Endometrial microvascular endothelial cells (primary cell): ENCODE results near the gene P2RX1. TPM values are rescaled to one million over a fixed set of nuclear protein-coding genes. Genes with fewer than 3 reads are reported as not detected.

Experiments used
- in situ Hi-C: cut with HindIII; loops from 2 replicates; pipeline ENCODE4 v1.10.0; 2017; ENCODE audit warnings: low sequenced_read_pairs, low pct_unique_long_range_greater_than_20kb; ENCODE audit errors: inconsistent ontology term
- total RNA-seq: library from RNA; depleted of rRNA; stranded (reverse); fragments of >200 nt; gene quantifications from one replicate; pipeline ENCODE4 v1.2.3, GENCODE V29; 2015; ENCODE audit errors: inconsistent ontology term

Gene P2RX1
- total RNA-seq, 1 donor from 2014 or later: not detected

DNA sequence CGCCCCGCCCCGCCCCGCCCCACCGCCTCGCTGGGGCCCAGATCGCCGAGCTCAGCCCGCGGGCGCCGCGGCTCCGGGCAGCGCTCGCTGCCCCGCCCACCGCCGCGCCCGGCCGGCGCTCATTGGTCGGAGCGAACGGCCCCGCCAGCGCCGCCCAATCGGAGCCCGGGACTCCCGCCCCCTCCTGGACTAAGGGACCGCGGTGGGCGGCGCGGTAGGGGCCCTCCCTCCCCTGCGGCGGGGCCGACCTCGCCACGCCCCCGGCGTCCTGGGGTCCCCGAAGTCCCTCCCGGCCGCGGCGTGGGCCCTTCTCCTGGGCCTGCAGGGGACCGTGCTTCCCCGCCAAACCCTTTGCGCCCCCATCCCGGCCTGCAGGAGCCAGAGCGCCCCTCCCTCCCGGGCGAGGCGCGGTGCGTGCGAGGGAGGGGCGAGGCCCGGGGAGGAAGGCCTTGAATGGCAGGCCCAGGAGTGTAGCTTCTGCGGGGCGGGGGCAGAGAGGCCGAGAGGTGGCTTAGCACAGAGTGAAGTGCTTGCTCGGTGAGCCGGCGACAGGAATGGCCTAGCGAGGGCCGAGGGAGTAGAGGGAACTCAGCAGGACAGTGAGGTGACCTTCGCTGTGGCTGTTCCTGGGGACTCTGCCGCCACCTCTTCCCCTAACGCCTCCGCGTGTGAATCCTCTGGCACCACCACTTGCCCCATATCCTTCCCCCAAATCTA lies 23.1 kb downstream of the P2RX1 start, which contains the start of gene CAMKK1:
TSS of gene CAMKK1 (minus strand) at position 51 of the 717 bp plus-strand sequence. CDS start 7,366 bp downstream, outside the sequence.
- in situ Hi-C loops: no loop called here

DNA sequence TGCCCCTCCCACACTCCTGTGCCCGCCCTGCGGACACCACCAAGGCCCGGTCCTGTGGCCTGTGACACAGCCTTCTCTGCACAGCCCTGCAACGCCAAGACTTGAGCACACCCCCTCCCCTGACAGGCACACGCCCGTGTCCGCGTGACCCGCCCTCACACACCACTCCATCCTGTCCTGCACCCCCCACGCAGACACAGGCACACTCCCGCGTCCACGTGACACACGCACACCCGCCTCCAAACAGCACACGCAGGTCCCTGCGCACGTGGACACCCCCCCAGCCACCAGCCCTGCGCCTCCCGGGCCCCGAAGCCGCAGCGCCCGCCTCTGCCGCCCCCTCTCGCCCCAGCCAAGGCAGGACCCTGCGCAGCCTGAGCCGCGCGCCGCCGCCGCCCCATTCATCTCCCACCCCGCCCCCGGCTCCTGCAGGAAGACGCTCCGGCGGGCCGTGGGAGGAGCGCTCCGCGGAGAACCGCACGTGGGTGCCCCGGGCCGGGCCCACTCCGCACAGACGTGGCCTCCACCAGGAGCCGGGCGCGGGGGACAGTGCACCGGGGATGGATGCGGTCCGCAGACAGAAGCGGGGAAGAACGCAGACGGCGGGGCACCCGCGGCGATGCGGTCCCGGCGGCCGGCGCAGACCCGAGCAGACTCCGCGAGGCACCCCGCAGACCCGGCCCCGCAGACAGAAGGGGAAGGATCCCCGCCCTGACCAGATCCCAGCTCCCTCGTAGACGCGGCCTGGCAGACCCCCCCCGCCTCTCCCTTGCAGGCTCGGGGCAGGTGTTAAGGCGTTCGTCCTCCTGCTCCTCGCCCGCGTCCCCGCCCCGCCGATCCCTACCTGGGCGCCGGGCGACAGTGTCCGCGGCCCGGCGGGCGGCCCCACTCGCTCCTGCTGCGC lies 23.9 kb downstream of the P2RX1 start:
- in situ Hi-C loops: no loop called here

- in situ Hi-C loops: no loop called here
These were observed 24.6 kb downstream of the P2RX1 start for GRCh38 chr17:3891626-3892094.

- in situ Hi-C loops: no loop called here
These were observed 25.4 kb downstream of the P2RX1 start for GRCh38 chr17:3890878-3891219.

DNA sequence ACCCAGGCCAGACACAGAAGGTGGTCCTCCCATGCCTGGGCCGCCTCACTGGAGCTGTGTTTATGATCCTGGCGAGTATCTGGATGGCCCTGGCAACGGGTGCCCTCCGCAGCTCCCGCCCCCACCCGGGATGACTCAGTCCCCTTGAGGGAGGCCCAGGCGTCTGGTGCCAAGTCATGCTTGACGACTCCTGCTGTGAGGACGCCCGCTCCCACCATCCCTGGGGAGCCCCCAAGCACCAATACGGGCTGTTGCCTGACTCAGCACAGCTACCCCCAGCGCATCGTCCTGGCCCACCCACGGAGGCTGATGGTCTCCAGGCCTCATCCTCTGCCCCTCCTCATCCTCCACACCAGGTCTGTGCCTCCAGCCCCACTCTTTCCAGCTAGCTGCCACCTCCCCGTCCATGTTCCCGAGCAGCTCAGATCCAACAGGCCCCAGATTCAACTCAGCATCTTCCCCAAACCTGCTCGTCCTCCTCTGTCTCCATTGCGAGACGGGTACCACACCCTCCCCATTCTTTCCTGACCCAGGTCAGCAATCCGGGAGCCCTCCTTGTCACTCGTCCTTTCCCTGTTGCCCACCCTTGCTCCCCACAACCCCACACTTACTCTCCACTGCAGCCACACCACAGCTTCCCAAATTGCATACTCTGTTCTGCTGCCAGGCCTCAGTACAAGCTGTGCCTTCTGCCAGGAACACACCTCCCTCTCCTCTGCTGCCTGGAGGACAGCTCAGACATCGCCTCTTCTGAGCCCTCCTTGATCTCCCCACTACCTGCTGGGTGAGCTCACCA lies 26.0 kb downstream of the P2RX1 start:
- in situ Hi-C loops: no loop called here

GRCh38 chr17:3889325-3890012 lies 26.8 kb downstream of the P2RX1 start:
- in situ Hi-C loops: no loop called here

DNA sequence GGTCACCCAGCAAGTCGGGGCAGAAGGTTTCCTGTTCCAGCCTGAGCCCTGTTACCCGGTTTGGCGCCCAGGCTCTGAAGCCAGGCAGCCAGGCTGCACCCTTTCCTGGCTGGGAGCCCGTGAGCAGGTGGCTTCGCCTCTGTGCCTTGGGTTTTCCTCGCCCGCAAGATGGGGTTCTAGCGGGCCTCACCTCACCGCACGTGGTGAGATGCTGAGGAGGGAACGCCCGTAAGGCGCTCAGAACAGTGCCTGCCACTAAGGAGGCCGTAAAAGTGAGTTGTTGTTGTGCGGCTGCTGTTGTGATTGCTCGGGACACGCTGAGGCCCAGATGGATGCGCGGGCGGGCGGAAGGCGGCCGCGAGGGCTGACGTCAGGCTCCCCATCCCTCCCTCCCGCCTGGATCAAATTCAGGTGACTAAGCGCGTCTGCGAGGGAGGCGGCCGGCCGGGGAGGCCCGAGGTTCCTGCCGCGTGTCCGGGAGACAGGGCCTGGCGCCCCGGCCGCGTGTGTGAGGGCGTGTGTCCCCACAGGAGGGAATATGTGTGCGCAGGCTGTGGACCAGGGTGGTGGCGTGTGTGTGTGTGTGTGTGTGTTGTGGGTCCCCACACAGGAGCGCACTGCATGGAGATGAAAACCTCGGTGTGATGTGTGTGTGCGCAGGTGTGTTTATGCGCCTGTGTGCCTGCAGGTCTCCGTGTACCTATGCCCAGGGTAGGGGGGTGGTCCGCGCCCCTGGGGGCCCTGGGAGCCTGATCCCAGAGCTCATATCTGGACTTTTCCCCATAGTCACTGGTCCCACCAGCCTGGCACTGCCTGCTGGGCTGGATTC lies 27.7 kb downstream of the P2RX1 start:
- in situ Hi-C loops: no loop called here

GRCh38 chr17:3887804-3888203 lies 28.5 kb downstream of the P2RX1 start:
- in situ Hi-C loops: no loop called here

- in situ Hi-C loops: no loop called here
These were observed 28.9 kb downstream of the P2RX1 start for GRCh38 chr17:3887394-3887793.

DNA sequence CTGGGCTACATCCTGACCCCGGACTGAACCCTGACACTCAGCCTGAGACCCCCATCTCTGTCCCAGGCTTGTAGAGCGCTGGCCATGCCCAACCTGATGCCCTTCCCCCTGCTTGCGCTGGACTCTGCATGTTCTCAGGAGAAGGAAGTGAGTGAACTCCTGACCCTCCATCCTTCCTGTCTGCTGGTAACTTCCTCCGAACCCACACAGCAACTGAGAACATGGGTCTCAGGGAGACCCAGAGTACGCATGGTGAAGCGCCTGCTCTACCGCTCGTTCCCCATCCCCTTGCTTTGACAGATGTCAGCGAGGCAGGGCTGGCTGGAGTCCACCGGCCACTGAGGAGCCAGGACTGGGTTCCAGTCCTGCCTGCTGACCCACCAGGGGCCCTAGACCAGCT lies 29.5 kb downstream of the P2RX1 start:
- in situ Hi-C loops: no loop called here

DNA sequence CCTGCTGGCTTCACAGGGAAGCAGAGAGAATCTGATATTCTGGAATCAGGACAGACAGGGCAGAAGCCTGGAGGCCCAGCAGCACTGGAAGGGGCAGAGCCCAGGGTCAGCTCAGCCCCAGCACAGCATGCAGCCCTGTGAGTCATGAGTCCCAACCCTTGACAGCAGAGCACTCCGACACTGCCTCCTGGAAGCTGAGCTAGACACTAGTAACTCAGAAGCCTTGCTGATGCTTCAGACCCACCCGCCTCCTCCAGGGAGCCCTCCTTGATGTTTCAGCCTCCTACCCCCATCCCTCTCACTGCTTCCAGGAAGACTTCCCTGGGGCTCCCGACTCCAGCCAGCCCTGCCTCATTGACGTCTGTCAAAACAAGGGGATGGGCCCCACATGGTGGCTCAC lies 30.3 kb downstream of the P2RX1 start:
- in situ Hi-C loops: no loop called here

DNA sequence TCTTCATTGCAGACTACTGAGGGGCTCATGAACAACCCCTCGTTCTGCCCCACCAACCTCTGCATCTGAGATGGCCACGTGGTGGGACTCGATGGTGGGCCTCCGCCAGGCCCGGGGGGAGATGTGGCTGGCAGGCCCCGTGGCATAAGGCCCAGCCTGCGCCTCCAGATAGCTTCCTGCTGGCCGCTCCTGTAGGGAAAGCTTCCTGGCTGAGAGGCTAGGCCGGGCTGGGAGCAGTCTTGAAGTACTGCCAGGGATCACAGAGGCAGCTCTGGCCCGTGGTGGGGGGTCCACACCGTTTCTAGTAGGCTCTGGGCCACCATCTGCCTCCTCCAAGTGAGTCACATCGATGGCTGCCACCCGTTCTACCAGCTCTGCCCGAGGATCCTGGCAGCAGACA lies 31.0 kb downstream of the P2RX1 start:
- in situ Hi-C loops: no loop called here

- in situ Hi-C loops: no loop called here
These were observed 32.1 kb downstream of the P2RX1 start for GRCh38 chr17:3884188-3884587.

GRCh38 chr17:3882276-3882675 lies 34.0 kb downstream of the P2RX1 start:
- in situ Hi-C loops: no loop called here

DNA sequence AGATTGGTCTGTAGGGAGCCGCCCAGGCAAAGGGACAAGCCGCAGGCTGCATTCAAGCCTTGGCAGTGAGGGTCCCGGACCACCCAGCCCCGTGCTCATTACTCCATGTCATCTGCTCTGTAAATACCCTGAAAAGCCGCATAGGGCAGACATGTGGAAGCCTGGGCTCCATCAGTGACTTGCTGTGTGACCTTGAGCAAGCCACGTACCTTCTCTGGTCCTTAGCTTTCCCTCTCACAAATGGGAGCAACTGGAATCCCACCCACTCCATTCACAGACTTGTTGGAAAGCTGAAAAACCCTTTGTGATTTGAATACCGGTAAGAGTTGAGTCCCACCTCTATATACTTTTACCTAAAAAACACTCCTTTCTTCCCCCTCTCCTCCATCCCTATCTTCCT lies 35.3 kb downstream of the P2RX1 start:
- in situ Hi-C loops: no loop called here

GRCh38 chr17:3879591-3880417 lies 36.5 kb downstream of the P2RX1 start:
- in situ Hi-C loops: no loop called here

DNA sequence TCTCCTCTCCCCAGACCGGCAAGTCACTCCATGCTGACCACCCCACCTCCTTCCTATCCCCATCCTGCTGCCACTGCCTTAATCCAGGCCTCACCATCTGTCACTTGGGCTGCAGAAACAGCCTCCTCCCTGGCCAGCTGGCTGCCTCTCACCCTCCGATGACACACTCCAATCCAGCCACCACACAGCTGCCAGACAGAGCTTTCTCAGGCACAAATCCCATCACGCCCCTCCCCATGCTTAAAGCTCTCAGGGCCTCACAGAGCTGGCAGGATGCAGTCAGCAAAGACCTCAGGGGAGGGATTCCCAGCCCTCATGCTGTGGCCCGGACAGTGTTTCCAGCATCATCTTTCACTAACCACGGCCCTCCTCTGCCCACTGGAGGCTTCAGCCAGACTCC lies 37.1 kb downstream of the P2RX1 start:
- in situ Hi-C loops: no loop called here
